ENCODE data around the gene ZDHHC8. TPM values are rescaled to one million over a fixed set of nuclear protein-coding genes. Genes with fewer than 3 reads are reported as not detected.

Gene ZDHHC8
- total and polyA plus RNA-seq, 2 experiments from 2014 or later, result 9.6 to 72.7 TPM

GRCh38 chr22:20111689-20112622, 19.6 kb upstream of the ZDHHC8 start:
- no peak overlapping the region for H2AFZ ChIP-seq
- no peak overlapping the region for H3K27ac ChIP-seq
- no peak overlapping the region for H3K4me3 ChIP-seq
- peaks cover 21% of the 10 kb centered on the region for H3K79me2 ChIP-seq
- H3K9me3 ChIP-seq (ENCODE audit: low read depth), result no peaks in the 10 kb centered on the region
- no peak overlapping the region for H3K4me2 ChIP-seq
- no peak for DNase-seq (ENCODE audit: low spot score)
- H3K9me2 ChIP-seq (replicated peaks; ENCODE audit: insufficient read depth), result no peaks in the 10 kb centered on the region
- H3K4me1 ChIP-seq (ENCODE audit: insufficient read depth), result peaks cover 8% of the 10 kb centered on the region
- H3K27me3 ChIP-seq, result no peaks in the 10 kb centered on the region
- 95% methylated on average over 7 of the region's 7 CpGs for WGBS (ENCODE audit: low lambda C conversion rate, missing lambda C conversion rate)
- no peaks in the 10 kb centered on the region for H4K20me1 ChIP-seq (ENCODE audit: insufficient read depth, poor library complexity, severe bottlenecking)
- no peak for TF ChIP-seq EZH2phosphoT487 (IDR thresholded peaks at IDR 0.05; ENCODE audit: low read depth, severe bottlenecking, unreplicated experiment)
- H3K36me3 ChIP-seq (replicated peaks; ENCODE audit: insufficient read depth, low read depth), result no peaks in the 10 kb centered on the region

DNA sequence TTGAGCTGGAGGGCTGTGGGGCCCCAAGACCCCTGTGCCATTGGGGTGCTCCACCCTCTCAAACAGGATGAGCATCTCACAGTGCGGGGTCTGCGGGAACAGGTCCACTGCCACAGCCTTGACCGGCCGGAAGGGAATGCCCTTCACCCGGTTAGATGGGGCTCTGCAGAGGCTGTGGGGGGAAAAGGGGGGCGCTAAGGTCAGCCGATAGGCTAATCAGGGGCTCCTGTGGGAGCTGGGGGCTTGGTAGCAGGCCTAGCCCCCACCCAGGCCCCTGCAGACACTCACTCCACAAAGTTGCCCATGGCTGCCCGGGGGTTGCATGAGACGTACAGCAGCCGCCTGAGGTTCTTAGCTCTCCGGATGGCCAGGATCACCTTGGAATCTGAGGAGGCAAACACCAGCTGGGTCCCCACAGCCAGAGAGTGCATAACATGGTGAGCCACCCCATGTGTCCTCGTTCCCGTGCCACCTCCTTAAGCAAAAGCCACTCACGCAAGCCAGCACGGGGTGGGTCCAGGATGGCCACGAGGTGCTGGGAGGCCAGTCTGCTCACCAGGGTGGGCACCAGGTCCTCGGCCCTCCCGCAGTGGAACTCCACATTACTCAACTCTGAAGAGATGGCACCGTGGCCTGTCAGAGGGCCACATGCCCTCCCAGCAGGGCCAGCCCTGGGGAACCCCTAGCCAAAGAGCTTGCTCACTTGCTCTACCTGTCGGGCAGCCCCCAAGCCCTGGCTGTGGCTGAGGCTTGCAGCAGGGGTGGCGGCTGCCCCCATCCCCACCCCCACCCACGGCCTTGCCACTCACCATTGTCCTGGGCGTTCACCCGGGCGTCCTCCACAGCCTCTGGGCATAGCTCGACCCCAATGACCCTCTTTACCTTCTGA, 18.7 kb upstream of the ZDHHC8 start:
- Histone ChIP-seq H4K20me1 (ENCODE audit: insufficient read depth, poor library complexity, severe bottlenecking) (no peaks in the 10 kb centered on the region), H3K27me3 (no peaks in the 10 kb centered on the region), H3K4me3 (no peak overlapping the region), H3K9me3 (ENCODE audit: low read depth) (no peaks in the 10 kb centered on the region), H3K36me3 (replicated peaks; ENCODE audit: insufficient read depth, low read depth) (no peaks in the 10 kb centered on the region), H3K4me2 (no peak overlapping the region), H3K4me1 (ENCODE audit: insufficient read depth) (peaks cover 8% of the 10 kb centered on the region), H3K9me2 (replicated peaks; ENCODE audit: insufficient read depth) (no peaks in the 10 kb centered on the region), H3K27ac (no peak overlapping the region), H3K79me2 (peaks cover 24% of the 10 kb centered on the region), H2AFZ (no peak overlapping the region)
- DNase-seq (ENCODE audit: low spot score), result no peak
- TF ChIP-seq EZH2 (IDR thresholded peaks at IDR 0.05; ENCODE audit: borderline replicate concordance) (no peak), EZH2phosphoT487 (IDR thresholded peaks at IDR 0.05; ENCODE audit: low read depth, severe bottlenecking, unreplicated experiment) (no peak)
- TF ChIP-seq, protein P1, sequence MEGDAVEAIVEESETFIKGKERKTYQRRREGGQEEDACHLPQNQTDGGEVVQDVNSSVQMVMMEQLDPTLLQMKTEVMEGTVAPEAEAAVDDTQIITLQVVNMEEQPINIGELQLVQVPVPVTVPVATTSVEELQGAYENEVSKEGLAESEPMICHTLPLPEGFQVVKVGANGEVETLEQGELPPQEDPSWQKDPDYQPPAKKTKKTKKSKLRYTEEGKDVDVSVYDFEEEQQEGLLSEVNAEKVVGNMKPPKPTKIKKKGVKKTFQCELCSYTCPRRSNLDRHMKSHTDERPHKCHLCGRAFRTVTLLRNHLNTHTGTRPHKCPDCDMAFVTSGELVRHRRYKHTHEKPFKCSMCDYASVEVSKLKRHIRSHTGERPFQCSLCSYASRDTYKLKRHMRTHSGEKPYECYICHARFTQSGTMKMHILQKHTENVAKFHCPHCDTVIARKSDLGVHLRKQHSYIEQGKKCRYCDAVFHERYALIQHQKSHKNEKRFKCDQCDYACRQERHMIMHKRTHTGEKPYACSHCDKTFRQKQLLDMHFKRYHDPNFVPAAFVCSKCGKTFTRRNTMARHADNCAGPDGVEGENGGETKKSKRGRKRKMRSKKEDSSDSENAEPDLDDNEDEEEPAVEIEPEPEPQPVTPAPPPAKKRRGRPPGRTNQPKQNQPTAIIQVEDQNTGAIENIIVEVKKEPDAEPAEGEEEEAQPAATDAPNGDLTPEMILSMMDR (IDR thresholded peaks at IDR 0.05; ENCODE audit: poor library complexity), result no peak
- 93% methylated on average over 26 of the region's 26 CpGs for WGBS (ENCODE audit: low lambda C conversion rate, missing lambda C conversion rate)

DNA sequence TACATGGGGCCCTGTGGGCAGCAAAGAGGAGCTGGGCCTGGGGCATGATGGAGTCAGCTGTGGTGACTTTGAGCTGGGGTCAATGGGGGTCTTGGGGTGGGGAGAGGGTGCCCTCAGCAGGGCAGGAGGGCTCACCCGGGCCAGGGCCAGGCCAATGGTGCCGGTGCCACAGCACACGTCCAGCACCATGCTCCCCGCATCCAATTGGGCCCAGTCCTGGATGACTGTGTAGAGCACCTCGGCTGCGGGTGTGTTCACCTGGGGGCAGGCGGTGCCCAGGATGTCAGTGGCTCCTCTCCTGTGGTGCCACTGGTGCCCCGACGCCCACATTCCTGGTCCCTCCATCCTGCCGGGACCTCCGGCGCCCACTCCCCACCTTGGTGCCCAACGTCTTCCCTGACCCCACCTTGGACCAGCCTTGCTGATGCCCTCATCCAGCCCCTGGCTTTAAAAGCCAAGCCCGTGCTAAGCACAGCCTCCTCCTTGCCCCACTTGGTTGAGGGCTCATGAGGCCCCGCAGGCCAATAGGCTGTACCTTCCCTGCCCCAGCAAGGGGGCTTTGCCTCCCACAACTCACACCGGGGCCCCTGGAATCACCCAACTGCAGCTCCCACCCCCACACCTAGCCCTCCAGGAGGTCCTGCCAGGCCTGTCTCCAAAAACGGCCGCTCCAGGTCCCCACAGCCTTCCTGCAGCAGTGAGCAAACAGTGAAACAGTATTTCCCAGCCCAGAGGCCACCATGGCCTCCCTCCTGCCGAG, 17.9 kb upstream of the ZDHHC8 start:
- H3K4me1 ChIP-seq (ENCODE audit: insufficient read depth), result peaks cover 11% of the 10 kb centered on the region
- no peak overlapping the region for H2AFZ ChIP-seq
- WGBS (ENCODE audit: low lambda C conversion rate, missing lambda C conversion rate), result 95% methylated on average over 15 of the region's 19 CpGs
- H3K4me3 ChIP-seq, result no peak overlapping the region
- H3K9me3 ChIP-seq (ENCODE audit: low read depth), result no peaks in the 10 kb centered on the region
- no peak overlapping the region for H3K27ac ChIP-seq
- no peak overlapping the region for H3K4me2 ChIP-seq
- no peaks in the 10 kb centered on the region for H3K36me3 ChIP-seq (replicated peaks; ENCODE audit: insufficient read depth, low read depth)
- no peak for TF ChIP-seq EZH2phosphoT487 (IDR thresholded peaks at IDR 0.05; ENCODE audit: low read depth, severe bottlenecking, unreplicated experiment)
- TF ChIP-seq EZH2 (IDR thresholded peaks at IDR 0.05; ENCODE audit: borderline replicate concordance), result no peak
- TF ChIP-seq, protein P1 (IDR thresholded peaks at IDR 0.05; ENCODE audit: poor library complexity), result no peak
- H4K20me1 ChIP-seq (ENCODE audit: insufficient read depth, poor library complexity, severe bottlenecking), result no peaks in the 10 kb centered on the region
- peaks cover 32% of the 10 kb centered on the region for H3K79me2 ChIP-seq
- H3K9me2 ChIP-seq (replicated peaks; ENCODE audit: insufficient read depth), result no peaks in the 10 kb centered on the region
- DNase-seq (ENCODE audit: low spot score), result no peak
- H3K27me3 ChIP-seq, result no peaks in the 10 kb centered on the region

Measured in hepatocyte (in vitro differentiated cells).